SJSA1 (cell line): ENCODE results near the gene DIPK2B. TPM values are rescaled to one million over a fixed set of nuclear protein-coding genes. Genes with fewer than 3 reads are reported as not detected.

Experiments used
- DNase-seq, 2 experiments: peaks; one replicate each; pipeline ENCODE4 v3.0.0-alpha.2; 2015 to 2020; ENCODE audit warnings: low spot score in 2 of 2, low read depth in 1 of 2
- H3K27ac ChIP-seq: fragments of 250-450 bp; sonication (Bioruptor Pico); 2 replicates; pipeline ENCODE4 v1.5.1; 2020; ENCODE audit warnings: mild to moderate bottlenecking, moderate library complexity
- H3K27me3 ChIP-seq: fragments of 250-450 bp; sonication (Bioruptor Pico); replicated peaks from 2 replicates; pipeline ENCODE4 v1.5.1; 2020; ENCODE audit warnings: mild to moderate bottlenecking, moderate library complexity
- H3K36me3 ChIP-seq: fragments of 250-450 bp; sonication (Bioruptor Pico); 2 replicates; pipeline ENCODE4 v1.5.1; 2020; ENCODE audit warnings: mild to moderate bottlenecking
- H3K4me1 ChIP-seq: fragments of 250-450 bp; sonication (Bioruptor Pico); replicated peaks from 2 replicates; pipeline ENCODE4 v1.6.1; 2021; ENCODE audit warnings: mild to moderate bottlenecking
- H3K4me3 ChIP-seq: fragments of 250-450 bp; sonication (Bioruptor Pico); 2 replicates; pipeline ENCODE4 v1.5.1; 2020; ENCODE audit warnings: mild to moderate bottlenecking
- H3K9me3 ChIP-seq: fragments of 250-450 bp; sonication (Bioruptor Pico); replicated peaks from 2 replicates; pipeline ENCODE4 v1.5.1; 2020; ENCODE audit warnings: mild to moderate bottlenecking
- total RNA-seq: library from RNA; depleted of rRNA; stranded (reverse); fragments of >200 nt; shearing (Covaris generic); gene quantifications from 2 replicates; pipeline ENCODE4 v1.2.3, GENCODE V29; 2014; rRNA removed

DIPK2B gene, protein sequence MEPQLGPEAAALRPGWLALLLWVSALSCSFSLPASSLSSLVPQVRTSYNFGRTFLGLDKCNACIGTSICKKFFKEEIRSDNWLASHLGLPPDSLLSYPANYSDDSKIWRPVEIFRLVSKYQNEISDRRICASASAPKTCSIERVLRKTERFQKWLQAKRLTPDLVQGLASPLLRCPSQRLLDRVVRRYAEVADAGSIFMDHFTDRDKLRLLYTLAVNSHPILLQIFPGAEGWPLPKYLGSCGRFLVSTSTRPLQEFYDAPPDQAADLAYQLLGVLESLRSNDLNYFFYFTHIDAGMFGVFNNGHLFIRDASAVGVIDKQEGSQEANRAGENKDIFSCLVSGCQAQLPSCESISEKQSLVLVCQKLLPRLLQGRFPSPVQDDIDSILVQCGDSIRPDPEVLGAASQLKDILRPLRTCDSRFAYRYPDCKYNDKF
- total RNA-seq, result not detected in 2 replicates

- H3K4me3 ChIP-seq, result no peak within 1 kb of the TSS
- H3K27ac ChIP-seq, result no peak within 1 kb of the TSS
- H3K4me1 ChIP-seq, result no peaks in the 10 kb centered on the region
- H3K27me3 ChIP-seq, result no peaks in the 10 kb centered on the region
- no peaks in the 10 kb centered on the region for H3K36me3 ChIP-seq
- no peak for DNase-seq
- H3K9me3 ChIP-seq, result no peaks in the 10 kb centered on the region
Observed at GRCh38 chrX:45200741-45201234, at the start of gene DIPK2B. DIPK2B (minus strand) TSS chrX:45200876; CDS start chrX:45200826, 50 bp downstream.

DNA sequence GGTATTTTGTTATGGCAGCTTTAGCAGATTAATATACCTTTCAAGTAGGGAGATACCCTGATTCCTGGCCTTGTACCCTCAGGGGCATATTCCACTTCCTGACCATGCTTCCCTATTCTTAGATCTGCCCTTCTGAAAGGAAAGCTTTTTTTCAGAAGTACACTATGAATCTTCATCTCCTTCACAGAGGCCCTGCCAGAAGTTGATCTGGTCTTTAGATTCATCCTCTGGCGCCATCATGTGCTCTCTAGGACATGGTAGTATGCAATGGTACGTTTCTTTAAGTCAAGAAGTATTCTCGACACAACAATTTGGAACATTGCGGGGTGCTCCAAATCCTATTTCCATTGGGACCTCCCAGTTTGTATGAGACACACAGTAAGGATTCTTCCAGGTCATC, 39.6 kb upstream of the DIPK2B start:
- H3K36me3 ChIP-seq, result no peaks in the 10 kb centered on the region

DNA sequence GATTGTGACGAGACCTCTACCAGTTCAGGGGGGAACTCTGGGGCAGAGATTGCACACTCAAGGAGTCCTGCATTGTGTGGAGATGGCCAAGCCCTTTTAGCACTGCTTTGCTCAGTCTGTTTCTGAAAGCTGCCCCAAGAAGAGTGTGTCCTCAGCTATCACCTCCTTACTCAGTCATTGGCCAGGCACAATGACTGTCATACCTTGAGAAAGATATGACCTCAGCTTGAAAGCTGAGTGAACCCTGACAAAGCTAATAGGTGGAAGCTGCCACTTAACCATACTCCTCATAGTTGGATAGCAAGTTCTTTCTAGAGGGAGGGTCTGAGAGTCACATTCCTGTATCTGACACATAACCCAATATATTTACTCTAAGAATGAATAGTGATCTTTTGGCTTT, 37.8 kb upstream of the DIPK2B start:
- Histone ChIP-seq H3K36me3 (no peaks in the 10 kb centered on the region), H3K4me3 (no peak overlapping the region), H3K27ac (no peak overlapping the region), H3K9me3 (no peaks in the 10 kb centered on the region), H3K27me3 (no peaks in the 10 kb centered on the region), H3K4me1 (no peaks in the 10 kb centered on the region)
- DNase-seq, result no peak

More for the DNA sequence above, 39.6 kb upstream of the DIPK2B start:
- Histone ChIP-seq H3K4me3 (no peak overlapping the region), H3K27ac (no peak overlapping the region), H3K9me3 (no peaks in the 10 kb centered on the region), H3K4me1 (no peaks in the 10 kb centered on the region), H3K27me3 (no peaks in the 10 kb centered on the region)
- no peak for DNase-seq

GRCh38 chrX:45233531-45233930, 32.9 kb upstream of the DIPK2B start:
- Histone ChIP-seq H3K4me1 (no peaks in the 10 kb centered on the region), H3K27me3 (no peaks in the 10 kb centered on the region), H3K9me3 (no peaks in the 10 kb centered on the region), H3K4me3 (no peak overlapping the region), H3K27ac (no peak overlapping the region), H3K36me3 (no peaks in the 10 kb centered on the region)
- no peak for DNase-seq

GRCh38 chrX:45232139-45232538, 31.5 kb upstream of the DIPK2B start:
- no peaks in the 10 kb centered on the region for H3K27me3 ChIP-seq
- H3K4me3 ChIP-seq, result no peak overlapping the region
- no peak overlapping the region for H3K27ac ChIP-seq
- DNase-seq, result no peak
- H3K4me1 ChIP-seq, result no peaks in the 10 kb centered on the region
- H3K9me3 ChIP-seq, result no peaks in the 10 kb centered on the region
- no peaks in the 10 kb centered on the region for H3K36me3 ChIP-seq

GRCh38 chrX:45230410-45230809, 29.7 kb upstream of the DIPK2B start:
- Histone ChIP-seq H3K36me3 (no peaks in the 10 kb centered on the region), H3K4me3 (no peak overlapping the region), H3K27ac (no peak overlapping the region), H3K4me1 (no peaks in the 10 kb centered on the region), H3K9me3 (no peaks in the 10 kb centered on the region), H3K27me3 (no peaks in the 10 kb centered on the region)
- DNase-seq, result no peak

DNA sequence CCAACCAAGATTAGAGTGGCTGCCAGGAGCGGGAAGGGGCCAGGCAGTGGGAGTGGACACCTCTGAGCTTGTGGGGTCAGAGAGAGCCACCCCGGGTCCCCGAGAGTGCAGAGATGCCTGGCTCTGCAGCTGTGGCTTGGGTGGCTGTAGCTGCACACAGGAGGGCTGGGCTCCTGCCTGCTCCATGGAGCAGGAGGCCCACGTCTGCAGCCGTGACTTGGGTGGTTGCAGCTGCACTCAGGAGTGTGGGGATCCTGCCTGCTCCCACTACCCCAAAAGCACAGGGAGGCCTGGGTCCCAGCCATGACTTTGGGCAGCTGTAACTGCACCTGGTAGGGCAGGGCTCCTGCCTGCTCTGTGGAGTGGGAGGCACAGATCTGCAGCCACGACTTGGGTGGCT, 28.7 kb upstream of the DIPK2B start:
- no peak for DNase-seq
- Histone ChIP-seq H3K27me3 (no peaks in the 10 kb centered on the region), H3K4me1 (no peaks in the 10 kb centered on the region)

DNA sequence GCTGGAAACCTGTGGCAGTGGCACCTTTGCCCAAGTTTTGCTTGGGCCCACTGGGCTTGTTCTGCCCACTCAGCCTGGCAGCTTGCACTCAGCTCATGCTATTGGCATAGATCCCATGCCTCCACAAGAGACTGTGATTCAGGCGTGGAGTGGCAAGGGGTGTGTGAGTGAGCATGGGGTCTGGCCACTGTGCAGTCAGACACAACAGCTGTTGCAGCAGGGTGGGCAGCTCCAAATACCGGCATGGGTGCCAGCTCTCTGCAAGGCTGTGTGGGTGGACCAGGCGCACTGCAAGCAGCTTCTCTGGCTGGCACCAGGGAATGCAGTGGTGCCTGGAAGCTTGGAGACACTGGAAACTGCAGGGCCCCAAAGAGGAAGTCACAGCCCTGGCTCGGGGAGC, 27.4 kb upstream of the DIPK2B start:
- no peaks in the 10 kb centered on the region for H3K27me3 ChIP-seq
- no peak overlapping the region for H3K4me3 ChIP-seq
- H3K36me3 ChIP-seq, result no peaks in the 10 kb centered on the region
- H3K4me1 ChIP-seq, result no peaks in the 10 kb centered on the region
- H3K9me3 ChIP-seq, result no peaks in the 10 kb centered on the region
- H3K27ac ChIP-seq, result no peak overlapping the region
- no peak for DNase-seq

More for the DNA sequence above, 28.7 kb upstream of the DIPK2B start:
- Histone ChIP-seq H3K4me3 (no peak overlapping the region), H3K27ac (no peak overlapping the region), H3K9me3 (no peaks in the 10 kb centered on the region), H3K36me3 (no peaks in the 10 kb centered on the region)

DNA sequence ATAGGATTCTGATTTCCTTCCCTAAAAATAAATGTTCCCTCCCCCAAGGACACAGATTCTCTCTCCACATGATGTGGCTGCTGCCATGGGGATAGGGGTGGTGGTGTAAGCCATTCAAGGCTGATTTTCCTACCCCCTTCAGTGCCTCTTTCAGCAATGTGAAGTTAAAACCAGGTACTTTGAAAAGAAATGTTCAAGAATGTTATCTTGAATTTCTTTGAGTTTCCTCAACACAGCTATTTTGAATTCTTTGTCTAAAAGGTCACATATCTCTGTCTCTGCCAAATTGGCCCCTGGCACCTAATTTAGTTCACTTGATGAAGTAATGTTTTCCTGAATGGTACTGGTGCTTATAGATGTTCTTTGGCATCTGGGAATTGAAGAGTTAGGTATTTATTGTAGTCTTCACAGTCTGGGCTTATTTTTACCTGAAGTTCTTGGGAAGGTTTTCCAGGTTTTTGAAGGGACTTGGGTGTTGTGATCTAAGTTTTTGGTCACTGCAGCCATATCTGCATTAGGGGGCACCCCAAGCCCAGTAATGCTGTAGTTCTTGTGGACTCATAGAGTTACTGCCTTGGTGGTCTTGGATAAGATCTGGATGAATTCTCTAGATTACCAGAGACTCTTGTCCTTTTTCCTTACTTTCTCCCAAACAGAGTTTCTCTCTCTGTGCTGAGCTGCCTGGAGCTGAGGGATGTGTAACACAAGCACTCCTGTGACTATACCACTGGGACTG, 7.6 kb upstream of the DIPK2B start:
- Histone ChIP-seq H3K36me3 (no peaks in the 10 kb centered on the region), H3K4me3 (no peak overlapping the region), H3K27me3 (no peaks in the 10 kb centered on the region), H3K4me1 (no peaks in the 10 kb centered on the region), H3K9me3 (no peaks in the 10 kb centered on the region), H3K27ac (no peak overlapping the region)
- no peak for DNase-seq

DNA sequence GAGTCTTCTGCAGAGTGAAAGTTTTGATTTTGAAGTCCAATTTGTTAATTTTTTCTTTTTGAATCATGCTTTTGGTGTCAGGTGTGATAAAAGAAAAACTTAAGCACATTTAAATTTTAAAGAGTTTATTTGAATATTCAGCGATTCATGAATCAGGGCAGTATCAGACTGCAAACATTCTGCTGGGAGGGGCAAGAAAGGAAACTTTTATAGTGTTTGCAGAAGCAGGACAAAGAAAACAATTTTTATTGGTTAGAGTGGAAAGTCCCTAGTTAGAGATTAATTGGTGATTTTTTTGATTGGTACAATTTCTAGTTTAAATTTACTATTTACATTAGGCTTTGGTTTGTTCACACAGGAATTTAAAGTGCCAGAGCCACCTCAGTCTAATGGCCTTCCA, 1.5 kb upstream of the DIPK2B start:
- no peak overlapping the region for H3K4me3 ChIP-seq
- DNase-seq, result no peak
- H3K27ac ChIP-seq, result no peak overlapping the region
- H3K36me3 ChIP-seq, result no peaks in the 10 kb centered on the region
- no peaks in the 10 kb centered on the region for H3K27me3 ChIP-seq
- no peaks in the 10 kb centered on the region for H3K4me1 ChIP-seq
- no peaks in the 10 kb centered on the region for H3K9me3 ChIP-seq

DNA sequence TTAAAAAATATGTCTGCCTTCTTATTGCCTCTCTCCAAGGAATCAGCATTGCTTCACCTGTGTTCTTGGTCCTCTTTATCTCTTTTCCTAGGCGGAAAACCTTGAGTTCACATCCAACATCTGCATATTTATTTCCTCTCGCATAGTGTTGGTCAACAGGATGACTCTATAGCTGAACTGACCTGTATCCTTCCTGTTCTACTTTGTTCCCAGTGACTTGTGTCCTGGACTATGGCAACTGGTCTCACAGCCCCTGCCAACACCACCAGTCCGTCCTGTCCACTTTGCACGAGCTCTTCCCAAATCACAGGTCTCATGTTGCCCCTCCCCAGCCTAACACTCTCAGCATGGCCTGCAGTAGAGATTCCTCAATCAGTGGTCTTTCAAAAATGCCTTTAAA, 2.0 kb downstream of the DIPK2B start:
- Histone ChIP-seq H3K36me3 (no peaks in the 10 kb centered on the region), H3K9me3 (no peaks in the 10 kb centered on the region), H3K27me3 (no peaks in the 10 kb centered on the region), H3K4me3 (no peak overlapping the region), H3K27ac (no peak overlapping the region), H3K4me1 (no peaks in the 10 kb centered on the region)
- no peak for DNase-seq

- no peaks in the 10 kb centered on the region for H3K27me3 ChIP-seq
- H3K36me3 ChIP-seq, result no peaks in the 10 kb centered on the region
- H3K9me3 ChIP-seq, result no peaks in the 10 kb centered on the region
- no peak overlapping the region for H3K4me3 ChIP-seq
- no peak overlapping the region for H3K27ac ChIP-seq
- DNase-seq, result no peak
- no peaks in the 10 kb centered on the region for H3K4me1 ChIP-seq
Observed at GRCh38 chrX:45198301-45198700, 2.4 kb downstream of the DIPK2B start.

GRCh38 chrX:45196701-45197100, 4.0 kb downstream of the DIPK2B start:
- no peak for DNase-seq
- H3K27ac ChIP-seq, result no peak overlapping the region
- no peaks in the 10 kb centered on the region for H3K36me3 ChIP-seq
- no peaks in the 10 kb centered on the region for H3K9me3 ChIP-seq
- no peak overlapping the region for H3K4me3 ChIP-seq
- H3K27me3 ChIP-seq, result no peaks in the 10 kb centered on the region
- no peaks in the 10 kb centered on the region for H3K4me1 ChIP-seq

- Histone ChIP-seq H3K36me3 (no peaks in the 10 kb centered on the region), H3K4me3 (no peak overlapping the region), H3K27me3 (no peaks in the 10 kb centered on the region), H3K4me1 (no peaks in the 10 kb centered on the region), H3K27ac (no peak overlapping the region), H3K9me3 (no peaks in the 10 kb centered on the region)
- no peak for DNase-seq
Observed at GRCh38 chrX:45191820-45192409, 8.8 kb downstream of the DIPK2B start.
